Keratinocyte (primary cell): ENCODE results near the gene CDKN1C. TPM values are rescaled to one million over a fixed set of nuclear protein-coding genes. Genes with fewer than 3 reads are reported as not detected.

Experiments
- DNase-seq: peaks from one replicate; pipeline ENCODE4 v3.0.0-alpha.2; 2011; ENCODE audit warnings: low read depth, missing footprints, low spot score
- FAIRE-seq: peaks from 2 replicates; lab custom pipeline; 2011; peaks lifted over from hg19 to GRCh38; lab: Jason Lieb, UNC
- H2AFZ ChIP-seq: 2 replicates; pipeline ENCODE4 v1.6.0; 2012; ENCODE audit warnings: low read length, control low read depth, inconsistent platforms; ENCODE audit not compliant: control insufficient read depth
- H3K27ac ChIP-seq: 2 replicates; pipeline ENCODE4 v1.5.1; 2011; ENCODE audit warnings: low read length; ENCODE audit not compliant: control insufficient read depth, insufficient read depth
- H3K27me3 ChIP-seq: 3 replicates; pipeline ENCODE4 v1.6.0; 2011; ENCODE audit warnings: low read length; ENCODE audit not compliant: control insufficient read depth, insufficient read depth; ENCODE audit errors: extremely low read depth
- H3K36me3 ChIP-seq, 2 experiments: 2 replicates in 1 of 2; 3 replicates in 1 of 2; pipeline ENCODE4 v1.5.1; 2011; ENCODE audit warnings: low read length in 2 of 2, mild to moderate bottlenecking in 1 of 2; ENCODE audit not compliant: control insufficient read depth in 2 of 2, insufficient read depth in 2 of 2; ENCODE audit errors: extremely low read depth in 1 of 2
- H3K4me1 ChIP-seq: 3 replicates; pipeline ENCODE4 v1.5.1; 2011; ENCODE audit warnings: low read length; ENCODE audit not compliant: control insufficient read depth, insufficient read depth; ENCODE audit errors: extremely low read depth
- H3K4me2 ChIP-seq: 3 replicates; pipeline ENCODE4 v1.6.0; 2011; ENCODE audit warnings: low read depth, low read length; ENCODE audit not compliant: control insufficient read depth, insufficient read depth; ENCODE audit errors: extremely low read depth
- H3K4me3 ChIP-seq, 3 experiments: fragments of 200-600 bp in 1 of 3; sonication (generic) in 1 of 3; 2 replicates in 2 of 3; 3 replicates in 1 of 3; pipeline ENCODE4 v1.5.1; 2011 to 2016; ENCODE audit warnings: low read length in 3 of 3, mild to moderate bottlenecking in 3 of 3, control low read depth in 2 of 3, inconsistent platforms in 1 of 3, low read depth in 1 of 3, mixed read lengths in 1 of 3, mixed run types in 1 of 3, moderate library complexity in 1 of 3; ENCODE audit not compliant: control insufficient read depth in 2 of 3, insufficient read depth in 2 of 3; ENCODE audit errors: extremely low read depth in 1 of 3
- H3K79me2 ChIP-seq: 2 replicates; pipeline ENCODE4 v1.6.0; 2012; ENCODE audit warnings: low read length; ENCODE audit not compliant: control insufficient read depth, insufficient read depth
- H3K9ac ChIP-seq: 3 replicates; pipeline ENCODE4 v1.6.0; 2011; ENCODE audit warnings: low read length; ENCODE audit not compliant: control insufficient read depth, insufficient read depth; ENCODE audit errors: extremely low read depth
- H3K9me1 ChIP-seq: 3 replicates; pipeline ENCODE4 v1.6.0; 2011; ENCODE audit warnings: low read length; ENCODE audit not compliant: control insufficient read depth, insufficient read depth; ENCODE audit errors: extremely low read depth
- H3K9me3 ChIP-seq: 2 replicates; pipeline ENCODE4 v1.5.1; 2012; ENCODE audit warnings: low read depth, low read length; ENCODE audit not compliant: control insufficient read depth
- H4K20me1 ChIP-seq: 3 replicates; pipeline ENCODE4 v1.6.0; 2011; ENCODE audit warnings: low read length; ENCODE audit not compliant: control insufficient read depth, insufficient read depth; ENCODE audit errors: extremely low read depth
- EZH2 ChIP-seq: IDR thresholded peaks from one replicate; pipeline ENCODE4 v1.6.1; 2012; ENCODE audit warnings: inconsistent platforms, mild to moderate bottlenecking, low read length, moderate library complexity
- dilution Hi-C: fragments of 300-500 bp; cut with MboI; formaldehyde crosslinking; loops from one replicate; pipeline ENCODE4 v1.7.0; 2020; ENCODE audit warnings: low sequenced_read_pairs; ENCODE audit not compliant: extremely low pct_ligation_motif_present
- polyA plus RNA-seq, 5 experiments: library from polyadenylated mRNA; depleted of rRNA in 3 of 5; stranded (reverse) in 3 of 5; stranded (forward) in 1 of 5; unstranded in 1 of 5; fragments of >200 nt; gene quantifications; 1 replicate in 1 of 5; 2 replicates in 3 of 5; 3 replicates in 1 of 5; pipeline versions ENCODE4 v1.2.1 to v1.2.3, GENCODE V29; 2011 to 2012; ENCODE audit warnings: missing spikeins in 2 of 5, low read depth in 1 of 5, low replicate concordance in 1 of 5
- TF ChIP-seq, protein P1 (sequence below), 3 experiments: IDR thresholded peaks in 1 of 3; conservative IDR thresholded peaks in 1 of 3; optimal IDR thresholded peaks in 1 of 3; 2 replicates in 2 of 3; 3 replicates in 1 of 3; pipeline versions ENCODE3 to v1.5.1; 2011; ENCODE audit warnings: low read length in 3 of 3, mild to moderate bottlenecking in 3 of 3, moderate library complexity in 2 of 3, control low read depth in 1 of 3, inconsistent platforms in 1 of 3; ENCODE audit not compliant: insufficient read depth in 2 of 3; ENCODE audit errors: extremely low read depth in 1 of 3

Gene CDKN1C
- polyA plus RNA-seq, 1 donor (not counting 4 experiments of a cell fraction or from before 2014, with no cell fraction given) = 0.37 TPM

DNA sequence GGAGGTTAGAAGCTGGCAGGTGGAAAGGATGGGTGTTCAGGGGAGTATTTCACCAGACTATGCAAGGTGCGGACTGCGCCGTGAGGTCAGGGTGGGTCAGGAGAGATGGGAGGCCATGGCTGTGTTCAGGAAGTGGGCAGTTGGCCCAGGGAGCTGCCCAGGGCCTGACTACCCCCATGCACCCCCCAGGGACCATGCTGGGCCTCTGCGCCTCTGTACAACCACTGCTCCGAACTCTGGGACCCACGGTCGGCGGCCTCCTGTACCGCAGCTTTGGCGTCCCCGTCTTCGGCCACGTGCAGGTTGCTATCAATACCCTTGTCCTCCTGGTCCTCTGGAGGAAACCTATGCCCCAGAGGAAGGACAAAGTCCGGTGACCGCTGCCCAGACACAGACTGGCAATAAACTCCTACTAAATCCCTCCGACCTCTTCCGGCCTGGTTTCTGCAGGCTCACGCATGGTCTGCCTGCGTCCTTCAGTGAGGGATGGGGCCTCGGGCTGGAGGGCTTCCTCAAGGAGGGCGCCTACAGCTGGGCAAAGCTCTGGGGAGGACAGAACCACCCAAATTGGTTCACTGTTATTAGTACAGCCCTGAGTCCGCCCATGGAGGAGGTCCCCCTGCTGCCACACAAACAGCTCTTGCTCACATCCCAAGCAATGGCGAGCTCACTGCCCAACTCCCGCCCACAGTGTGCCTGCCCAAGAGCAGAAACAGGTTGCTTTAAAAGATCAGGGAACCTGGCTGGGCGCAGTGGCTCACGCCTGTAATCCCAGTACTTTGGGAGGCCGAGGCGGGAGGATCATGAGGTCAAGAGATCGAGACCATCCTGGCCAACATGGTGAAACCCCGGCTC lies 39.5 kb upstream of the CDKN1C start:
- dilution Hi-C loops = no loop called here
- peaks cover 12% of the 10 kb centered on the region for H4K20me1 ChIP-seq
- H3K4me1 ChIP-seq = peaks cover 15% of the 10 kb centered on the region
- H3K4me3 ChIP-seq = no peak overlapping the region
- no peak overlapping the region for H3K9ac ChIP-seq
- H3K4me2 ChIP-seq = no peak overlapping the region
- peaks cover 3% of the 10 kb centered on the region for H3K9me1 ChIP-seq
- DNase-seq = no peak
- no peaks in the 10 kb centered on the region for H3K9me3 ChIP-seq
- H3K27me3 ChIP-seq = no peaks in the 10 kb centered on the region
- H3K79me2 ChIP-seq = peaks cover 26% of the 10 kb centered on the region
- no peak for TF ChIP-seq EZH2
- TF ChIP-seq, protein P1, sequence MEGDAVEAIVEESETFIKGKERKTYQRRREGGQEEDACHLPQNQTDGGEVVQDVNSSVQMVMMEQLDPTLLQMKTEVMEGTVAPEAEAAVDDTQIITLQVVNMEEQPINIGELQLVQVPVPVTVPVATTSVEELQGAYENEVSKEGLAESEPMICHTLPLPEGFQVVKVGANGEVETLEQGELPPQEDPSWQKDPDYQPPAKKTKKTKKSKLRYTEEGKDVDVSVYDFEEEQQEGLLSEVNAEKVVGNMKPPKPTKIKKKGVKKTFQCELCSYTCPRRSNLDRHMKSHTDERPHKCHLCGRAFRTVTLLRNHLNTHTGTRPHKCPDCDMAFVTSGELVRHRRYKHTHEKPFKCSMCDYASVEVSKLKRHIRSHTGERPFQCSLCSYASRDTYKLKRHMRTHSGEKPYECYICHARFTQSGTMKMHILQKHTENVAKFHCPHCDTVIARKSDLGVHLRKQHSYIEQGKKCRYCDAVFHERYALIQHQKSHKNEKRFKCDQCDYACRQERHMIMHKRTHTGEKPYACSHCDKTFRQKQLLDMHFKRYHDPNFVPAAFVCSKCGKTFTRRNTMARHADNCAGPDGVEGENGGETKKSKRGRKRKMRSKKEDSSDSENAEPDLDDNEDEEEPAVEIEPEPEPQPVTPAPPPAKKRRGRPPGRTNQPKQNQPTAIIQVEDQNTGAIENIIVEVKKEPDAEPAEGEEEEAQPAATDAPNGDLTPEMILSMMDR (optimal IDR thresholded peaks at IDR 0.05 in 1 of 3, IDR thresholded peaks at IDR 0.05 in 1 of 3, conservative IDR thresholded peaks at IDR 0.05 in 1 of 3; ENCODE audit: extremely low read depth in 1 of 3, insufficient read depth in 2 of 3, low read length in 3 of 3) = no peak
- H3K36me3 ChIP-seq = peaks cover 2 to 7% of the 10 kb centered on the region in 2 experiments
- FAIRE-seq = no peak
- H3K27ac ChIP-seq = no peak overlapping the region
- no peak overlapping the region for H2AFZ ChIP-seq

DNA sequence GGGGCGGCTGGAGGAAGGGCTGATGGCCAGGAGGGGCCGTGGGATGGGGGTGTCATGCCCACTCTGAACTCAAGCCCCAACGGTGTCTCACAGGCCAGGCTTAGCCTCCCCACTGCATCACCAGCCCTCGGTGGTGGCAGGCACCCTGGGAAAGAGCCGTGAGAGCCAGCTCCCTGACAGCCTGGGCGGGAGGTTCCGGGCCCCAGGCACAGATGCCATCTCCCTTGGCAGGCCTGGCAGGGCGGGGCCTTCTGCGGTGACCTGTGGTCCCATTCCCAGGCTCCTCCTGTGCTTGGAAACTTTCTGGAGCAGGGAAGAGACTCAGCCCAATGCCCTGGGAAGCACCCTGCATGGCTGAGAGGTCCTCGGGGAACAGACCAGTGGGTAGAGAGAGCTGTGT lies 38.8 kb upstream of the CDKN1C start:
- peaks cover 11% of the 10 kb centered on the region for H3K4me1 ChIP-seq
- H4K20me1 ChIP-seq = peaks cover 12% of the 10 kb centered on the region
- peaks cover 26% of the 10 kb centered on the region for H3K79me2 ChIP-seq
- no peak overlapping the region for H3K4me3 ChIP-seq
- TF ChIP-seq, protein P1 (optimal IDR thresholded peaks at IDR 0.05 in 1 of 3, IDR thresholded peaks at IDR 0.05 in 1 of 3, conservative IDR thresholded peaks at IDR 0.05 in 1 of 3; ENCODE audit: extremely low read depth in 1 of 3, insufficient read depth in 2 of 3, low read length in 3 of 3) = no peak
- no peak for TF ChIP-seq EZH2
- H3K9ac ChIP-seq = no peak overlapping the region
- FAIRE-seq = no peak
- dilution Hi-C loops = no loop called here
- H3K9me3 ChIP-seq = no peaks in the 10 kb centered on the region
- H3K4me2 ChIP-seq = no peak overlapping the region
- no peak overlapping the region for H2AFZ ChIP-seq
- H3K27ac ChIP-seq = no peak overlapping the region
- no peak for DNase-seq
- peaks cover 2 to 7% of the 10 kb centered on the region in 2 experiments for H3K36me3 ChIP-seq
- H3K27me3 ChIP-seq = no peaks in the 10 kb centered on the region
- peaks cover 3% of the 10 kb centered on the region for H3K9me1 ChIP-seq
